Activated T-cell treated with anti-CD3 and anti-CD28 coated beads, Interleukin-2, amount 50 U/mL, for 48 hours (primary cell): Measurements from ENCODE around the gene KIAA1328.
"Not testable (repeated sequence)": the region's sequence is repeated elsewhere in the genome, so short reads cannot be mapped to it uniquely, and the experiment has no call there.

Experiments used
- DNase-seq, 2 experiments: peaks; one replicate each; pipeline ENCODE4 v3.0.0-alpha.2; 2020

KIAA1328 gene

GRCh38 chr18:36828630-36829361, at the start of gene KIAA1328, which contains the start of gene TPGS2:
TSS of gene KIAA1328 (plus strand) at chr18:36829127. CDS start at chr18:36829139, 12 bp downstream.
TSS of gene TPGS2 (minus strand) at chr18:36829002. CDS start at chr18:36828767, 235 bp downstream.
- peak; percentile 91 to 93 for DNase-seq

- DNase-seq, result no peak
These were observed 48.2 kb upstream of the KIAA1328 start for GRCh38 chr18:36780748-36781147.

GRCh38 chr18:36782710-36783109, 46.2 kb upstream of the KIAA1328 start:
- DNase-seq, result no peak

GRCh38 chr18:36783792-36784191, 45.1 kb upstream of the KIAA1328 start:
- no peak for DNase-seq

GRCh38 chr18:36786686-36787085, 42.2 kb upstream of the KIAA1328 start:
- no peak for DNase-seq

- no peak for DNase-seq
These were observed 36.2 kb upstream of the KIAA1328 start for GRCh38 chr18:36792634-36793283.

- DNase-seq, result no peak
These were observed 30.0 kb upstream of the KIAA1328 start for GRCh38 chr18:36798738-36799473.

- DNase-seq, result no peak
These were observed 23.8 kb upstream of the KIAA1328 start for GRCh38 chr18:36805105-36805504.

GRCh38 chr18:36808681-36809080, 20.2 kb upstream of the KIAA1328 start:
- DNase-seq, result no peak

- DNase-seq, result peak; percentile 28
These were observed 19.1 kb upstream of the KIAA1328 start for GRCh38 chr18:36809590-36810381.

- DNase-seq, result no peak
These were observed 17.5 kb upstream of the KIAA1328 start for GRCh38 chr18:36811430-36811829.

GRCh38 chr18:36811955-36812354, 17.0 kb upstream of the KIAA1328 start:
- no peak for DNase-seq

GRCh38 chr18:36812678-36813077, 16.2 kb upstream of the KIAA1328 start:
- no peak for DNase-seq

GRCh38 chr18:36813101-36813775, 15.7 kb upstream of the KIAA1328 start:
- DNase-seq, result no peak

GRCh38 chr18:36813824-36814223, 15.1 kb upstream of the KIAA1328 start:
- DNase-seq, result no peak

- DNase-seq, result no peak
These were observed 13.9 kb upstream of the KIAA1328 start for GRCh38 chr18:36814994-36815393.

GRCh38 chr18:36816096-36816495, 12.8 kb upstream of the KIAA1328 start:
- DNase-seq, result not testable (repeated sequence)

- DNase-seq, result no peak
These were observed 11.9 kb upstream of the KIAA1328 start for GRCh38 chr18:36817039-36817438.

GRCh38 chr18:36818652-36819051, 10.3 kb upstream of the KIAA1328 start:
- no peak for DNase-seq

GRCh38 chr18:36819621-36820020, 9.3 kb upstream of the KIAA1328 start:
- no peak for DNase-seq

- no peak for DNase-seq
These were observed 7.2 kb upstream of the KIAA1328 start for GRCh38 chr18:36821681-36822080.

GRCh38 chr18:36825526-36825925, 3.4 kb upstream of the KIAA1328 start:
- no peak for DNase-seq
